ENCODE measurements around the gene ST3GAL3.
A peak's percentile ranks its signal among the peaks of the same experiment; 100 is the strongest.
"Not testable (repeated sequence)": the region's sequence is repeated elsewhere in the genome, so short reads cannot be mapped to it uniquely, and the experiment has no call there.

ST3GAL3 gene

GRCh38 chr1:43704838-43705237 is 2.5 kb upstream of the ST3GAL3 start:
- DNase-seq = no peak

- no peak for DNase-seq
Measured at GRCh38 chr1:43705334-43705733, 2.0 kb upstream of the ST3GAL3 start.

- DNase-seq = no peak
Measured at GRCh38 chr1:43705982-43706597, 1.2 kb upstream of the ST3GAL3 start.

GRCh38 chr1:43706598-43707189 is 642 bp upstream of the ST3GAL3 start:
- no peak for DNase-seq

- no peak for DNase-seq
Measured at GRCh38 chr1:43708002-43708410, 670 bp downstream of the ST3GAL3 start.

- DNase-seq = no peak
Measured at GRCh38 chr1:43711049-43711448, 3.7 kb downstream of the ST3GAL3 start.

- DNase-seq = no peak
Measured at GRCh38 chr1:43711524-43712386, 4.4 kb downstream of the ST3GAL3 start.

- no peak for DNase-seq
Measured at GRCh38 chr1:43716559-43717281, 9.4 kb downstream of the ST3GAL3 start.

GRCh38 chr1:43719063-43719462 is 11.7 kb downstream of the ST3GAL3 start:
- DNase-seq = no peak

GRCh38 chr1:43719670-43720419 is 12.5 kb downstream of the ST3GAL3 start:
- not testable (repeated sequence) for DNase-seq

GRCh38 chr1:43722810-43723209 is 15.5 kb downstream of the ST3GAL3 start:
- DNase-seq = no peak

GRCh38 chr1:43729816-43730463 is 22.6 kb downstream of the ST3GAL3 start:
- no peak for DNase-seq

GRCh38 chr1:43731867-43732531 is 24.7 kb downstream of the ST3GAL3 start:
- DNase-seq = peak; percentile 39

- DNase-seq = no peak
Measured at GRCh38 chr1:43736819-43737218, 29.5 kb downstream of the ST3GAL3 start.

- no peak for DNase-seq
Measured at GRCh38 chr1:43742026-43742425, 34.7 kb downstream of the ST3GAL3 start.

GRCh38 chr1:43743206-43743605 is 35.9 kb downstream of the ST3GAL3 start:
- peak; percentile 31 for DNase-seq

- DNase-seq = no peak
Measured at GRCh38 chr1:43747736-43748135, 40.4 kb downstream of the ST3GAL3 start.

GRCh38 chr1:43750083-43750482 is 42.7 kb downstream of the ST3GAL3 start:
- DNase-seq = no peak

- no peak for DNase-seq
Measured at GRCh38 chr1:43753422-43753821, 46.1 kb downstream of the ST3GAL3 start.

GRCh38 chr1:43754892-43755291 is 47.6 kb downstream of the ST3GAL3 start:
- DNase-seq = no peak

- no peak for DNase-seq
Measured at GRCh38 chr1:43757343-43758053, 50.2 kb downstream of the ST3GAL3 start.

Measured in NCI-H2171 (cell line).